H1 (cell line): ENCODE measurements around the gene SLK. TPM values are rescaled to one million over a fixed set of nuclear protein-coding genes. Genes with fewer than 3 reads are reported as not detected.

Experiments
- CHD2 ChIP-seq: IDR thresholded peaks from 2 replicates; pipeline ENCODE4 v1.6.1; 2012; ENCODE audit warnings: low read length, improper control_type of control experiment
- polyA plus RNA-seq, 7 experiments: library from polyadenylated mRNA; depleted of rRNA in 3 of 7; stranded (reverse) in 5 of 7; unstranded in 2 of 7; fragments of >200 nt in 5 of 7; fragments of 200-250 nt in 2 of 7; gene quantifications; 1 replicate in 5 of 7; 2 replicates in 1 of 7; 4 replicates in 1 of 7; pipeline versions ENCODE4 v1.2.1 to v1.2.3, GENCODE V29; 2011 to 2013; ENCODE audit warnings: missing spikeins in 2 of 7, mixed read lengths in 2 of 7
- total RNA-seq: library from RNA; stranded (reverse); fragmentation: NEBNext Ultra II Directional; extraction: Animal tissue kit (Norgen Biotek cat#: 25700); gene quantifications from 2 replicates; pipeline ENCODE4 v1.2.1, GENCODE V29; 2021
- TF ChIP-seq, protein P1 (sequence below): fragments of 300-600 bp; sonication (generic); IDR thresholded peaks from 2 replicates; pipeline ENCODE4 v1.7.1; 2012; ENCODE audit warnings: low read length, moderate library complexity, mild to moderate bottlenecking, inconsistent platforms; ENCODE audit not compliant: insufficient replicate concordance

The SLK gene
- total and polyA plus RNA-seq, 2 of the 8 experiments (the other 6 are each of a cell fraction or from before 2014, with no cell fraction given), result 2.7 to 18.3 TPM

DNA sequence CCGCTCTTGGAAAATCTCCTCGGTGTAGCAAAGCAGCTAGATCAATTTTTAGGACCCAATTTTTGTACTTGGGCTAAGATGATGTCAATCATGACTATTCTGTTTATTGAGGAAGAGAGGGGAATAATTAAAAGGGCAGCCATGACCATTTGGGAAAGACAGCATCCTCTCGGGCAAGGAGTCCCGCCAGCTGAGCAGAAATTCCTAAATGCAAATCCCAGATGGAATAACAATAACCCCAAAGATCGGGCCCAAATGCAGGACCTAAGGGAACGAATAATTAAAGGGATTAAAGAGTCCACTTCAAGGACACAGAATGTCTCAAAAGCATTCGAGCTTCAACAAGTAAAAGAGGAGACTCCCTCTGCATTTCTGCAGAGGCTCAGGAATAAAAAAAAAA, 100.0 kb downstream of the SLK start (continued):
- TF ChIP-seq, protein P1, sequence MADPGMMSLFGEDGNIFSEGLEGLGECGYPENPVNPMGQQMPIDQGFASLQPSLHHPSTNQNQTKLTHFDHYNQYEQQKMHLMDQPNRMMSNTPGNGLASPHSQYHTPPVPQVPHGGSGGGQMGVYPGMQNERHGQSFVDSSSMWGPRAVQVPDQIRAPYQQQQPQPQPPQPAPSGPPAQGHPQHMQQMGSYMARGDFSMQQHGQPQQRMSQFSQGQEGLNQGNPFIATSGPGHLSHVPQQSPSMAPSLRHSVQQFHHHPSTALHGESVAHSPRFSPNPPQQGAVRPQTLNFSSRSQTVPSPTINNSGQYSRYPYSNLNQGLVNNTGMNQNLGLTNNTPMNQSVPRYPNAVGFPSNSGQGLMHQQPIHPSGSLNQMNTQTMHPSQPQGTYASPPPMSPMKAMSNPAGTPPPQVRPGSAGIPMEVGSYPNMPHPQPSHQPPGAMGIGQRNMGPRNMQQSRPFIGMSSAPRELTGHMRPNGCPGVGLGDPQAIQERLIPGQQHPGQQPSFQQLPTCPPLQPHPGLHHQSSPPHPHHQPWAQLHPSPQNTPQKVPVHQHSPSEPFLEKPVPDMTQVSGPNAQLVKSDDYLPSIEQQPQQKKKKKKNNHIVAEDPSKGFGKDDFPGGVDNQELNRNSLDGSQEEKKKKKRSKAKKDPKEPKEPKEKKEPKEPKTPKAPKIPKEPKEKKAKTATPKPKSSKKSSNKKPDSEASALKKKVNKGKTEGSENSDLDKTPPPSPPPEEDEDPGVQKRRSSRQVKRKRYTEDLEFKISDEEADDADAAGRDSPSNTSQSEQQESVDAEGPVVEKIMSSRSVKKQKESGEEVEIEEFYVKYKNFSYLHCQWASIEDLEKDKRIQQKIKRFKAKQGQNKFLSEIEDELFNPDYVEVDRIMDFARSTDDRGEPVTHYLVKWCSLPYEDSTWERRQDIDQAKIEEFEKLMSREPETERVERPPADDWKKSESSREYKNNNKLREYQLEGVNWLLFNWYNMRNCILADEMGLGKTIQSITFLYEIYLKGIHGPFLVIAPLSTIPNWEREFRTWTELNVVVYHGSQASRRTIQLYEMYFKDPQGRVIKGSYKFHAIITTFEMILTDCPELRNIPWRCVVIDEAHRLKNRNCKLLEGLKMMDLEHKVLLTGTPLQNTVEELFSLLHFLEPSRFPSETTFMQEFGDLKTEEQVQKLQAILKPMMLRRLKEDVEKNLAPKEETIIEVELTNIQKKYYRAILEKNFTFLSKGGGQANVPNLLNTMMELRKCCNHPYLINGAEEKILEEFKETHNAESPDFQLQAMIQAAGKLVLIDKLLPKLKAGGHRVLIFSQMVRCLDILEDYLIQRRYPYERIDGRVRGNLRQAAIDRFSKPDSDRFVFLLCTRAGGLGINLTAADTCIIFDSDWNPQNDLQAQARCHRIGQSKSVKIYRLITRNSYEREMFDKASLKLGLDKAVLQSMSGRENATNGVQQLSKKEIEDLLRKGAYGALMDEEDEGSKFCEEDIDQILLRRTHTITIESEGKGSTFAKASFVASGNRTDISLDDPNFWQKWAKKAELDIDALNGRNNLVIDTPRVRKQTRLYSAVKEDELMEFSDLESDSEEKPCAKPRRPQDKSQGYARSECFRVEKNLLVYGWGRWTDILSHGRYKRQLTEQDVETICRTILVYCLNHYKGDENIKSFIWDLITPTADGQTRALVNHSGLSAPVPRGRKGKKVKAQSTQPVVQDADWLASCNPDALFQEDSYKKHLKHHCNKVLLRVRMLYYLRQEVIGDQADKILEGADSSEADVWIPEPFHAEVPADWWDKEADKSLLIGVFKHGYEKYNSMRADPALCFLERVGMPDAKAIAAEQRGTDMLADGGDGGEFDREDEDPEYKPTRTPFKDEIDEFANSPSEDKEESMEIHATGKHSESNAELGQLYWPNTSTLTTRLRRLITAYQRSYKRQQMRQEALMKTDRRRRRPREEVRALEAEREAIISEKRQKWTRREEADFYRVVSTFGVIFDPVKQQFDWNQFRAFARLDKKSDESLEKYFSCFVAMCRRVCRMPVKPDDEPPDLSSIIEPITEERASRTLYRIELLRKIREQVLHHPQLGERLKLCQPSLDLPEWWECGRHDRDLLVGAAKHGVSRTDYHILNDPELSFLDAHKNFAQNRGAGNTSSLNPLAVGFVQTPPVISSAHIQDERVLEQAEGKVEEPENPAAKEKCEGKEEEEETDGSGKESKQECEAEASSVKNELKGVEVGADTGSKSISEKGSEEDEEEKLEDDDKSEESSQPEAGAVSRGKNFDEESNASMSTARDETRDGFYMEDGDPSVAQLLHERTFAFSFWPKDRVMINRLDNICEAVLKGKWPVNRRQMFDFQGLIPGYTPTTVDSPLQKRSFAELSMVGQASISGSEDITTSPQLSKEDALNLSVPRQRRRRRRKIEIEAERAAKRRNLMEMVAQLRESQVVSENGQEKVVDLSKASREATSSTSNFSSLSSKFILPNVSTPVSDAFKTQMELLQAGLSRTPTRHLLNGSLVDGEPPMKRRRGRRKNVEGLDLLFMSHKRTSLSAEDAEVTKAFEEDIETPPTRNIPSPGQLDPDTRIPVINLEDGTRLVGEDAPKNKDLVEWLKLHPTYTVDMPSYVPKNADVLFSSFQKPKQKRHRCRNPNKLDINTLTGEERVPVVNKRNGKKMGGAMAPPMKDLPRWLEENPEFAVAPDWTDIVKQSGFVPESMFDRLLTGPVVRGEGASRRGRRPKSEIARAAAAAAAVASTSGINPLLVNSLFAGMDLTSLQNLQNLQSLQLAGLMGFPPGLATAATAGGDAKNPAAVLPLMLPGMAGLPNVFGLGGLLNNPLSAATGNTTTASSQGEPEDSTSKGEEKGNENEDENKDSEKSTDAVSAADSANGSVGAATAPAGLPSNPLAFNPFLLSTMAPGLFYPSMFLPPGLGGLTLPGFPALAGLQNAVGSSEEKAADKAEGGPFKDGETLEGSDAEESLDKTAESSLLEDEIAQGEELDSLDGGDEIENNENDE, result peak; percentile 23
- no peak for TF ChIP-seq CHD2
